Mesendoderm (in vitro differentiated cells): ENCODE results near the gene SLC5A11.
"Not testable (repeated sequence)": the region's sequence is repeated elsewhere in the genome, so short reads cannot be mapped to it uniquely, and the experiment has no call there.

Experiments
- DNase-seq: peaks from one replicate; pipeline ENCODE4 v3.0.0; 2013
- H2AK5ac ChIP-seq: 2 replicates; pipeline ENCODE4 v1.6.1; 2013; ENCODE audit warnings: low read length, inconsistent platforms
- H2BK120ac ChIP-seq: 2 replicates; pipeline ENCODE4 v1.6.1; 2013; ENCODE audit warnings: low read depth, mild to moderate bottlenecking, low read length, moderate library complexity, mixed read lengths
- H2BK15ac ChIP-seq: replicated peaks from 2 replicates; pipeline ENCODE4 v1.6.1; 2013; ENCODE audit warnings: low read depth, mild to moderate bottlenecking, moderate library complexity
- H2BK5ac ChIP-seq: 2 replicates; pipeline ENCODE4 v1.6.1; 2013; ENCODE audit warnings: low read length, inconsistent platforms
- H3K18ac ChIP-seq: 2 replicates; pipeline ENCODE4 v1.6.1; 2013; ENCODE audit warnings: mild to moderate bottlenecking, low read length, mixed read lengths
- H3K23ac ChIP-seq: one replicate; pipeline ENCODE4 v1.6.1; 2013; ENCODE audit warnings: low read length
- H3K27ac ChIP-seq: 2 replicates; pipeline ENCODE4 v1.5.1; 2013; ENCODE audit warnings: low read depth, mild to moderate bottlenecking, inconsistent platforms, low read length, moderate library complexity
- H3K27me3 ChIP-seq: 2 replicates; pipeline ENCODE4 v1.6.1; 2013; ENCODE audit warnings: low read length, control low read depth, mild to moderate bottlenecking, inconsistent platforms; ENCODE audit not compliant: insufficient read depth, poor library complexity
- H3K36me3 ChIP-seq: 2 replicates; pipeline ENCODE4 v1.6.1; 2013; ENCODE audit warnings: low read length, inconsistent platforms; ENCODE audit not compliant: control insufficient read depth, insufficient read depth
- H3K4ac ChIP-seq: one replicate; pipeline ENCODE4 v1.6.1; 2013; ENCODE audit warnings: low read depth, mild to moderate bottlenecking, low read length, moderate library complexity
- H3K4me1 ChIP-seq: 2 replicates; pipeline ENCODE4 v1.6.1; 2013; ENCODE audit warnings: low read depth, low read length, inconsistent platforms; ENCODE audit not compliant: control insufficient read depth
- H3K4me2 ChIP-seq: 2 replicates; pipeline ENCODE4 v1.6.1; 2013; ENCODE audit warnings: low read length
- H3K4me3 ChIP-seq: 2 replicates; pipeline ENCODE4 v1.5.1; 2013; ENCODE audit warnings: mild to moderate bottlenecking, low read length
- H3K56ac ChIP-seq: one replicate; pipeline ENCODE4 v1.6.1; 2013; ENCODE audit warnings: low read length
- H3K79me1 ChIP-seq: 2 replicates; pipeline ENCODE4 v1.6.1; 2013; ENCODE audit warnings: low read length, inconsistent platforms
- H3K79me2 ChIP-seq: 2 replicates; pipeline ENCODE4 v1.6.1; 2013; ENCODE audit warnings: mild to moderate bottlenecking, low read length; ENCODE audit not compliant: control insufficient read depth, insufficient read depth
- H3K9ac ChIP-seq: 2 replicates; pipeline ENCODE4 v1.6.1; 2013; ENCODE audit warnings: low read length, inconsistent platforms
- H4K5ac ChIP-seq: one replicate; pipeline ENCODE4 v1.6.1; 2013; ENCODE audit warnings: low read length
- H4K8ac ChIP-seq: one replicate; pipeline ENCODE4 v1.6.1; 2013; ENCODE audit warnings: low read depth, mild to moderate bottlenecking, control low read depth, low read length, moderate library complexity
- WGBS: extraction: QIAGEN DNeasy Blood & Tissue Kit; methylation state at CpG from one replicate; pipeline ENCODE4 v1.1.7; 2013; ENCODE audit warnings: low lambda C conversion rate, missing lambda C conversion rate; ENCODE audit not compliant: insufficient coverage; ENCODE audit errors: extremely low coverage; 5-methylcytosine and 5-hydroxymethylcytosine counted together

Gene SLC5A11

GRCh38 chr16:24845031-24845365 lies 765 bp upstream of the SLC5A11 start:
- not testable (repeated sequence) for H3K27me3 ChIP-seq, DNase-seq, H3K4me3 ChIP-seq, H2BK120ac ChIP-seq, H2AK5ac ChIP-seq, H2BK5ac ChIP-seq, H3K79me2 ChIP-seq, H3K4ac ChIP-seq, H3K23ac ChIP-seq, H3K27ac ChIP-seq, H3K4me2 ChIP-seq, H3K36me3 ChIP-seq, H4K5ac ChIP-seq, H4K8ac ChIP-seq, H3K9ac ChIP-seq, H3K18ac ChIP-seq, H3K4me1 ChIP-seq, H3K56ac ChIP-seq, H2BK15ac ChIP-seq, H3K79me1 ChIP-seq
- WGBS = no CpG with 5 or more reads among the region's 2 CpGs

GRCh38 chr16:24846548-24847357 lies 990 bp downstream of the SLC5A11 start:
- Histone ChIP-seq H3K4me2 (no peak overlapping the region), H3K4me1 (peaks cover 2% of the 10 kb centered on the region), H3K4me3 (no peak overlapping the region), H3K27me3 (no peaks in the 10 kb centered on the region), H3K56ac (no peak overlapping the region), H3K79me2 (no peaks in the 10 kb centered on the region), H4K5ac (no peak overlapping the region), H3K23ac (no peak overlapping the region), H3K27ac (no peak overlapping the region), H3K4ac (no peak overlapping the region), H3K9ac (no peak overlapping the region), H4K8ac (no peak overlapping the region), H3K36me3 (no peaks in the 10 kb centered on the region), H3K79me1 (no peaks in the 10 kb centered on the region), H2BK5ac (no peak overlapping the region), H2BK15ac (no peak overlapping the region), H3K18ac (no peak overlapping the region), H2AK5ac (no peak overlapping the region), H2BK120ac (no peak overlapping the region)
- no peak for DNase-seq
- no CpG with 5 or more reads among the region's 8 CpGs for WGBS

- WGBS = no CpG with 5 or more reads among the region's 3 CpGs
- H3K4me1 ChIP-seq = peaks cover 2% of the 10 kb centered on the region
- no peak overlapping the region for H3K56ac ChIP-seq
Measured at GRCh38 chr16:24847358-24847664, 1.5 kb downstream of the SLC5A11 start.

GRCh38 chr16:24848065-24848464 lies 2.3 kb downstream of the SLC5A11 start:
- Histone ChIP-seq H3K27ac (no peak overlapping the region), H3K36me3 (no peaks in the 10 kb centered on the region), H2AK5ac (no peak overlapping the region), H3K4me3 (no peak overlapping the region), H3K56ac (no peak overlapping the region), H3K4me1 (peaks cover 2% of the 10 kb centered on the region), H3K18ac (no peak overlapping the region), H4K5ac (no peak overlapping the region), H3K79me1 (no peaks in the 10 kb centered on the region), H2BK15ac (no peak overlapping the region), H3K27me3 (no peaks in the 10 kb centered on the region), H2BK5ac (no peak overlapping the region), H3K4me2 (no peak overlapping the region), H3K79me2 (no peaks in the 10 kb centered on the region), H3K9ac (no peak overlapping the region), H3K4ac (no peak overlapping the region), H4K8ac (no peak overlapping the region), H2BK120ac (no peak overlapping the region), H3K23ac (no peak overlapping the region)
- no peak for DNase-seq
- WGBS = no CpG with 5 or more reads among the region's 5 CpGs

More at GRCh38 chr16:24847358-24847664, 1.5 kb downstream of the SLC5A11 start:
- Histone ChIP-seq H2AK5ac (no peak overlapping the region), H3K79me2 (no peaks in the 10 kb centered on the region), H4K5ac (no peak overlapping the region), H3K18ac (no peak overlapping the region), H4K8ac (no peak overlapping the region), H2BK120ac (no peak overlapping the region), H3K9ac (no peak overlapping the region), H3K27me3 (no peaks in the 10 kb centered on the region), H3K79me1 (no peaks in the 10 kb centered on the region), H3K27ac (no peak overlapping the region), H3K4ac (no peak overlapping the region), H3K36me3 (no peaks in the 10 kb centered on the region), H2BK15ac (no peak overlapping the region), H3K23ac (no peak overlapping the region), H2BK5ac (no peak overlapping the region), H3K4me2 (no peak overlapping the region), H3K4me3 (no peak overlapping the region)
- DNase-seq = no peak

- H3K18ac ChIP-seq = no peak overlapping the region
- H2BK120ac ChIP-seq = no peak overlapping the region
- no peaks in the 10 kb centered on the region for H3K79me1 ChIP-seq
- no peak overlapping the region for H3K23ac ChIP-seq
- no peaks in the 10 kb centered on the region for H3K27me3 ChIP-seq
- H3K4me2 ChIP-seq = no peak overlapping the region
- H2BK15ac ChIP-seq = no peak overlapping the region
- DNase-seq = no peak
- H2AK5ac ChIP-seq = no peak overlapping the region
- no peak overlapping the region for H3K27ac ChIP-seq
- H3K4me1 ChIP-seq = no peaks in the 10 kb centered on the region
- no peak overlapping the region for H4K5ac ChIP-seq
- H3K4ac ChIP-seq = no peak overlapping the region
- no peak overlapping the region for H4K8ac ChIP-seq
- H3K36me3 ChIP-seq = no peaks in the 10 kb centered on the region
- H2BK5ac ChIP-seq = no peak overlapping the region
- H3K56ac ChIP-seq = no peak overlapping the region
- H3K79me2 ChIP-seq = no peaks in the 10 kb centered on the region
- no CpG with 5 or more reads among the region's 5 CpGs for WGBS
- no peak overlapping the region for H3K9ac ChIP-seq
- H3K4me3 ChIP-seq = no peak overlapping the region
Measured at GRCh38 chr16:24849641-24850040, 3.9 kb downstream of the SLC5A11 start.
